ENCODE data around the gene TRABD2B.
A peak's percentile ranks its signal among the peaks of the same experiment; 100 is the strongest.

TRABD2B gene

GRCh38 chr1:47993416-47993740 lies 3.8 kb downstream of the TRABD2B start:
- DNase-seq (ENCODE audit: low spot score) (no peak), FAIRE-seq (no peak)

- FAIRE-seq (no peak), DNase-seq (ENCODE audit: low spot score) (no peak)
Observed at GRCh38 chr1:47992720-47993415, 4.3 kb downstream of the TRABD2B start.

- DNase-seq (ENCODE audit: low spot score) = no peak
Observed at GRCh38 chr1:47991673-47992072, 5.5 kb downstream of the TRABD2B start.

GRCh38 chr1:47991187-47991586 lies 6.0 kb downstream of the TRABD2B start:
- no peak for FAIRE-seq
- peak; percentile 52 for DNase-seq (ENCODE audit: low spot score)

More at GRCh38 chr1:47991673-47992072, 5.5 kb downstream of the TRABD2B start:
- FAIRE-seq = no peak

- FAIRE-seq = no peak
- no peak for DNase-seq (ENCODE audit: low spot score)
Observed at GRCh38 chr1:47990286-47990685, 6.9 kb downstream of the TRABD2B start.

- DNase-seq (ENCODE audit: low spot score) (no peak), FAIRE-seq (no peak)
Observed at GRCh38 chr1:47987601-47988000, 9.6 kb downstream of the TRABD2B start.

GRCh38 chr1:47986761-47987200 lies 10.4 kb downstream of the TRABD2B start:
- DNase-seq (ENCODE audit: low spot score) = no peak
- FAIRE-seq = no peak

GRCh38 chr1:47985018-47985417 lies 12.2 kb downstream of the TRABD2B start:
- DNase-seq (ENCODE audit: low spot score) = no peak
- no peak for FAIRE-seq

- FAIRE-seq = no peak
- no peak for DNase-seq (ENCODE audit: low spot score)
Observed at GRCh38 chr1:47984175-47984789, 12.9 kb downstream of the TRABD2B start.

- DNase-seq (ENCODE audit: low spot score) (no peak), FAIRE-seq (no peak)
Observed at GRCh38 chr1:47983691-47984090, 13.5 kb downstream of the TRABD2B start.

GRCh38 chr1:47981667-47982350 lies 15.4 kb downstream of the TRABD2B start:
- no peak for FAIRE-seq
- DNase-seq (ENCODE audit: low spot score) = no peak

GRCh38 chr1:47980501-47980900 lies 16.7 kb downstream of the TRABD2B start:
- DNase-seq (ENCODE audit: low spot score) (no peak), FAIRE-seq (no peak)

- DNase-seq (ENCODE audit: low spot score) (no peak), FAIRE-seq (no peak)
Observed at GRCh38 chr1:47979724-47980123, 17.5 kb downstream of the TRABD2B start.

GRCh38 chr1:47978486-47978885 lies 18.7 kb downstream of the TRABD2B start:
- DNase-seq (ENCODE audit: low spot score) (no peak), FAIRE-seq (no peak)

GRCh38 chr1:47976728-47977127 lies 20.5 kb downstream of the TRABD2B start:
- DNase-seq (ENCODE audit: low spot score) = no peak
- no peak for FAIRE-seq

GRCh38 chr1:47976267-47976666 lies 20.9 kb downstream of the TRABD2B start:
- DNase-seq (ENCODE audit: low spot score) = no peak
- FAIRE-seq = no peak

- FAIRE-seq = no peak
- no peak for DNase-seq (ENCODE audit: low spot score)
Observed at GRCh38 chr1:47975302-47975921, 21.8 kb downstream of the TRABD2B start.

- FAIRE-seq = no peak
Observed at GRCh38 chr1:47972864-47973432, 24.2 kb downstream of the TRABD2B start.

GRCh38 chr1:47971385-47972160 lies 25.6 kb downstream of the TRABD2B start:
- no peak for FAIRE-seq

More at GRCh38 chr1:47972864-47973432, 24.2 kb downstream of the TRABD2B start:
- DNase-seq (ENCODE audit: low spot score) = no peak

GRCh38 chr1:47970882-47971281 lies 26.3 kb downstream of the TRABD2B start:
- no peak for DNase-seq (ENCODE audit: low spot score)
- FAIRE-seq = no peak

More at GRCh38 chr1:47971385-47972160, 25.6 kb downstream of the TRABD2B start:
- DNase-seq (ENCODE audit: low spot score) = no peak

GRCh38 chr1:47969478-47969877 lies 27.7 kb downstream of the TRABD2B start:
- FAIRE-seq (no peak), DNase-seq (ENCODE audit: low spot score) (no peak)
